KMS-11 (cell line): ENCODE measurements around the gene LRGUK.

Experiments
- H2AFZ ChIP-seq: fragments of 200-600 bp; sonication (generic); 2 replicates; pipeline ENCODE4 v1.6.1; 2016; ENCODE audit warnings: antibody characterized with exemption, mixed run types, low read depth
- H3K27ac ChIP-seq: fragments of 200-600 bp; sonication (generic); 2 replicates; pipeline ENCODE4 v1.6.1; 2016; ENCODE audit warnings: mild to moderate bottlenecking, mixed run types
- H3K27me3 ChIP-seq: fragments of 200-600 bp; sonication (generic); 2 replicates; pipeline ENCODE4 v1.6.1; 2017; ENCODE audit warnings: mild to moderate bottlenecking, low read depth, mixed run types, moderate library complexity; ENCODE audit not compliant: insufficient read depth
- H3K36me3 ChIP-seq: fragments of 200-600 bp; sonication (generic); 2 replicates; pipeline ENCODE4 v1.6.1; 2017; ENCODE audit warnings: mild to moderate bottlenecking, mixed run types; ENCODE audit not compliant: insufficient read depth
- H3K4me1 ChIP-seq: fragments of 200-600 bp; sonication (generic); 2 replicates; pipeline ENCODE4 v1.6.1; 2016; ENCODE audit warnings: mild to moderate bottlenecking, low read depth, mixed run types; ENCODE audit not compliant: poor library complexity, severe bottlenecking
- H3K4me2 ChIP-seq: fragments of 200-600 bp; sonication (generic); 2 replicates; pipeline ENCODE4 v1.7.0; 2016; ENCODE audit warnings: mild to moderate bottlenecking, mixed run types
- H3K4me3 ChIP-seq: fragments of 200-600 bp; sonication (generic); IDR thresholded peaks from 2 replicates; pipeline ENCODE4 v1.6.1; 2017; ENCODE audit warnings: low read depth, low read length, mixed read lengths; ENCODE audit not compliant: insufficient read depth
- H3K79me2 ChIP-seq: fragments of 200-600 bp; sonication (generic); 2 replicates; pipeline ENCODE4 v1.6.1; 2016; ENCODE audit warnings: low read depth, mixed run types; ENCODE audit not compliant: insufficient read depth
- H3K9ac ChIP-seq: fragments of 200-600 bp; sonication (generic); 2 replicates; pipeline ENCODE4 v1.6.1; 2016; ENCODE audit warnings: mild to moderate bottlenecking, mixed run types
- H4K20me1 ChIP-seq: fragments of 200-600 bp; sonication (generic); 2 replicates; pipeline ENCODE4 v1.6.1; 2016; ENCODE audit warnings: mild to moderate bottlenecking, mixed run types; ENCODE audit not compliant: insufficient read depth
- CTCF ChIP-seq: fragments of 200-600 bp; sonication (generic); conservative IDR thresholded peaks from 2 replicates; pipeline ENCODE4 v1.6.1; 2017; ENCODE audit warnings: low read depth, mild to moderate bottlenecking, antibody characterized with exemption, low read length, moderate library complexity, mixed read lengths

LRGUK gene

GRCh38 chr7:134278502-134279153, 151.5 kb downstream of the LRGUK start:
- Histone ChIP-seq H4K20me1 (no peaks in the 10 kb centered on the region), H3K9ac (no peak overlapping the region), H3K4me2 (no peak overlapping the region), H3K79me2 (no peaks in the 10 kb centered on the region), H3K36me3 (no peaks in the 10 kb centered on the region), H3K27ac (no peak overlapping the region), H2AFZ (no peak overlapping the region), H3K27me3 (no peaks in the 10 kb centered on the region), H3K4me1 (no peaks in the 10 kb centered on the region), H3K4me3 (no peak overlapping the region)
- TF ChIP-seq CTCF = no peak

- Histone ChIP-seq H3K9ac (no peak overlapping the region), H3K4me1 (no peaks in the 10 kb centered on the region), H4K20me1 (no peaks in the 10 kb centered on the region), H2AFZ (no peak overlapping the region), H3K79me2 (no peaks in the 10 kb centered on the region), H3K4me3 (no peak overlapping the region), H3K27me3 (no peaks in the 10 kb centered on the region), H3K36me3 (no peaks in the 10 kb centered on the region), H3K4me2 (no peak overlapping the region), H3K27ac (no peak overlapping the region)
- TF ChIP-seq CTCF = no peak
Measured at GRCh38 chr7:134279336-134279735, 152.2 kb downstream of the LRGUK start.

DNA sequence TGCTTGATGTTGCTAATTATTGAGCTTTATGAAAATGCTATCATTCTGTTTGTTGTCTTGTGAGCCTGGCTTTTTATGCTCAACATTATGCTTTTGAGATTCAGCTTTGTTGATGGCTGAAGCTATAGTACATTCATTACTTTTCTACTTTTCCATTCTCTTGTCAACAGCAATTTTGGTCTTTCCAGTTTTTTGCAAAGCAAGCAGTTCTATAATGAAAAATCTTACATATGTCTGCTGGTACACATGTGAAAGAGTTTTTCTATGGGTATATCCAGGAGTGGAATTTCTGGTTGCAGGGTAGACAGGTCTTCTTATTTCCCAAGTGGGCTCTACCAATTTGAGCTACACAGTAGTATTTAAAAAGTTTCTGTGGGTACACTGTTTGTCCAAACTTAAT, 152.8 kb downstream of the LRGUK start:
- Histone ChIP-seq H2AFZ (no peak overlapping the region), H3K27me3 (no peaks in the 10 kb centered on the region), H3K4me3 (no peak overlapping the region), H3K27ac (no peak overlapping the region), H3K4me2 (no peak overlapping the region), H4K20me1 (no peaks in the 10 kb centered on the region), H3K79me2 (no peaks in the 10 kb centered on the region), H3K9ac (no peak overlapping the region), H3K36me3 (no peaks in the 10 kb centered on the region), H3K4me1 (no peaks in the 10 kb centered on the region)
- no peak for TF ChIP-seq CTCF

- Histone ChIP-seq H3K9ac (no peak overlapping the region), H3K4me1 (no peaks in the 10 kb centered on the region), H3K4me2 (no peak overlapping the region), H3K36me3 (no peaks in the 10 kb centered on the region), H3K4me3 (no peak overlapping the region), H3K27ac (no peak overlapping the region), H2AFZ (no peak overlapping the region), H4K20me1 (no peaks in the 10 kb centered on the region), H3K79me2 (no peaks in the 10 kb centered on the region), H3K27me3 (no peaks in the 10 kb centered on the region)
- TF ChIP-seq CTCF = no peak
Measured at GRCh38 chr7:134280508-134280907, 153.4 kb downstream of the LRGUK start.
